IPS-15b (cell line): ENCODE measurements around the gene CUEDC2.
A peak's percentile ranks its signal among the peaks of the same experiment; 100 is the strongest.

Experiments used
- H3K27me3 ChIP-seq: one replicate; pipeline ENCODE4 v1.6.1; 2013; ENCODE audit warnings: low read length; ENCODE audit not compliant: control insufficient read depth, insufficient read depth
- H3K36me3 ChIP-seq: one replicate; pipeline ENCODE4 v1.6.1; 2013; ENCODE audit warnings: low read length; ENCODE audit not compliant: control insufficient read depth, insufficient read depth
- H3K4me1 ChIP-seq: one replicate; pipeline ENCODE4 v1.6.1; 2013; ENCODE audit warnings: mild to moderate bottlenecking, low read length; ENCODE audit not compliant: control insufficient read depth, insufficient read depth
- H3K4me3 ChIP-seq: one replicate; pipeline ENCODE4 v1.5.1; 2013; ENCODE audit warnings: low read depth, low read length
- H3K9ac ChIP-seq: one replicate; pipeline ENCODE4 v1.6.1; 2013; ENCODE audit warnings: low read depth, mild to moderate bottlenecking, low read length
- H3K9me3 ChIP-seq: one replicate; pipeline ENCODE4 v1.6.1; 2013; ENCODE audit warnings: mild to moderate bottlenecking, low read length; ENCODE audit not compliant: control insufficient read depth, insufficient read depth

Gene CUEDC2, protein sequence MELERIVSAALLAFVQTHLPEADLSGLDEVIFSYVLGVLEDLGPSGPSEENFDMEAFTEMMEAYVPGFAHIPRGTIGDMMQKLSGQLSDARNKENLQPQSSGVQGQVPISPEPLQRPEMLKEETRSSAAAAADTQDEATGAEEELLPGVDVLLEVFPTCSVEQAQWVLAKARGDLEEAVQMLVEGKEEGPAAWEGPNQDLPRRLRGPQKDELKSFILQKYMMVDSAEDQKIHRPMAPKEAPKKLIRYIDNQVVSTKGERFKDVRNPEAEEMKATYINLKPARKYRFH

GRCh38 chr10:102432162-102432950 is at the start of gene CUEDC2:
CUEDC2 (minus strand) TSS chr10:102432574; CDS start chr10:102425188, 7,386 bp downstream.
- H3K27me3 ChIP-seq: peaks cover 38% of the 10 kb centered on the region
- no peaks in the 10 kb centered on the region for H3K36me3 ChIP-seq
- H3K4me3 ChIP-seq: peak within 1 kb of the TSS; percentile 90
- H3K9ac ChIP-seq: peak within 1 kb of the TSS; percentile 74
- no peaks in the 10 kb centered on the region for H3K9me3 ChIP-seq
- peaks cover 5% of the 10 kb centered on the region for H3K4me1 ChIP-seq

DNA sequence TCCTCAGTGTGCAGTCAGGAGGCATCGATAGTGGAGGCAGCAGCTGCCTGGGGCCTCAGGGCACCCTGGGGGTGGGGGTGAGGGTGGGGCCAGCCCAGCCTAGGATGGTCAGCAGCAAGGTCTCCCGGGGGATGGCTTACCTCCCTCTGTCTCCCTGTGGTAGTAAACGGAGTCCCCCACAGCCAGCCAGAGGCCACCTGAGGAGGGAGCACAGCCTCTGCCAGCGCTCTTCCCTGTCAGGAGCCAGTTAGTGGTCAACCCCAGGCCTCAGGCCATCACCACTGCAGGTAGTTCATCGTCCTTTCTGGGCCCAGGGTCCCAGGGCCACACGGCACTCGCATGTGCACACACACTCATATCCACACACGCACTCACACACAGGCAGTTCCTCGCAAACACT is 48.0 kb upstream of the CUEDC2 start:
- H3K36me3 ChIP-seq: peaks cover 42% of the 10 kb centered on the region
- H3K9ac ChIP-seq: no peak overlapping the region

DNA sequence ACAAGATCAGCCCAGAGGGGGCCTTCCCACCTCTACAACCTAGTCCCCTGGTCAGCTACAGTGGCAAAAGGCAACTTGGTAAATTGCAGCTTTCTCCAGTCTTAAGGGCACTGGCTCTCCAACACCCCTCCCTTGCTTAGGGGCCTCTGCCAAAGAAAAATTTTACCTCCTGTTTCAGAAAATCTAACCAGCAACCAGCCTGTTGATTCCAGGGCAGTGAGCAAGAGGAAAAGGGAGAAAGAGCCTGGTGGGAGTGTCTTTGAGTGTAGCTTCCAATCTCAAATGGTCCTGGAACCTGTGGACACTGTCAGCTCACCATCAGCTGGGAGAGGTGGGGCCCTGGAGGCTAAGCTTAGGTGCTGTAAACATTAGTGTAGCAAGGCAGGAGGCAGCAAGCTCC is 47.3 kb upstream of the CUEDC2 start:
- Histone ChIP-seq H3K4me1 (no peaks in the 10 kb centered on the region), H3K4me3 (no peak overlapping the region), H3K27me3 (no peaks in the 10 kb centered on the region), H3K9me3 (no peaks in the 10 kb centered on the region), H3K36me3 (peaks cover 38% of the 10 kb centered on the region), H3K9ac (no peak overlapping the region)

More for the DNA sequence above, 48.0 kb upstream of the CUEDC2 start:
- H3K4me3 ChIP-seq: no peak overlapping the region
- no peaks in the 10 kb centered on the region for H3K9me3 ChIP-seq
- H3K4me1 ChIP-seq: no peaks in the 10 kb centered on the region
- H3K27me3 ChIP-seq: no peaks in the 10 kb centered on the region

DNA sequence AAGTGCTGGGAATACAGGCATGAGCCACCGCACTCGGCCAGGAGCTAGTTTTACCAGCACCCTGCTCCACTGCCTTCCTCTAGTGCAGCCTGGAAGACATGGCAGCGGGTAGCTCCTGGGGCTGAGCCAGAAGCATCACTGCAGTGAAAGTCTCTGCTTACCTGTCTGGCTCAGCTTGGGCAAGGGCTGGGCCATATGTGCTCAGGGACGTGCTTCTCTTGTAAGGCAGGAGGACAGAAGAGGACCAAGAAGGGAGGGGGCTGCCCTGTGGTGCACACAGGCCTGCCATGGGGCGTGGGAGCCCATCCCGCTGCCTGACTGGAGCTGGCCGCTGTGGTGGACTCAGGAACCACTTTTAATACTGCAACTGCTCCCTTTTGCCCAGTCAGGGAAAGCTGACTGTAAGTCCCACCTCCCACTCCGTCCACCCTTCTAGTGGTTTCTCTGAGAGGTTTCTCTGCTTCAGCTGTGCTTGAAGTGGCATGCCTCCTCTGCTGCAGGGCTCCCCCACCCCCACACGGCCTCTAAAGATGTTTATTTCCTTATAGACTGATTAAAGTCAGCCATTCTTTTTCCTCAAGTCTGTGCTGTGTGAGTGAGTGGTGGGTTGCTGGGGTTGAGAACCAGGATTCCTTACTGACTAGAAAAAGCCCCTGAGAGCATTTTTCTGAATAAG is 44.2 kb upstream of the CUEDC2 start:
- Histone ChIP-seq H3K36me3 (peaks cover 25% of the 10 kb centered on the region), H3K4me1 (no peaks in the 10 kb centered on the region), H3K4me3 (no peak overlapping the region), H3K9me3 (no peaks in the 10 kb centered on the region), H3K9ac (no peak overlapping the region), H3K27me3 (no peaks in the 10 kb centered on the region)

DNA sequence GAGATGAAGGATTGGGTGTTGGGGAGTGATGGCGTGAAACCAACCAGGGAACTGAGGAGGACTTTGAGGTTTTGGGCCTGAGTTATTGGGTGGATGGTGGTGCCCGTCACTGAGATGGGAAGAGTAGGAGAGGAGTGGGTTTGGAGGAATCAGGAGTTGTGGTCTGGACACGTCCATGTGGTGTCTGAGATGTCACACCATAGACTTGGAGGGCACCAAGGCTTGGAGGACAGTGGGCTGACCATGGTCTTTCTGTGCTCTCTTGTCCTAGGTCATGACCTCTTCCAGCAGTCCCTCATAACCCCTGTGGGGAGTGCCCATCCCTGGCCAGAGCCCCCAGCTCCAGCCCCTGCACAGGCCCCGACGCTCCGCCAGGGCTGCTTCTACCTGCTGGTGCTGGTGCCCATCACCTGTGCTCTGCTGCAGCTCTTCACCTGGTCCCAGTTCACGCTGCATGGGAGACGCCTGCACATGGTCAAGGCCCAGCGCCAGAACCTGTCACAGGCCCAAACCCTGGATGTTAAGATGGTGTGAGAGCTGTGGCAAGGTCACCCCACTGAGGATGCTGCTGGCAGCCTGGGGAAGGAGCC is 43.2 kb upstream of the CUEDC2 start:
- H3K4me3 ChIP-seq: no peak overlapping the region
- H3K36me3 ChIP-seq: peaks cover 21% of the 10 kb centered on the region
- no peaks in the 10 kb centered on the region for H3K4me1 ChIP-seq
- H3K9me3 ChIP-seq: no peaks in the 10 kb centered on the region
- no peaks in the 10 kb centered on the region for H3K27me3 ChIP-seq
- no peak overlapping the region for H3K9ac ChIP-seq

GRCh38 chr10:102473445-102474331 is 41.3 kb upstream of the CUEDC2 start:
- Histone ChIP-seq H3K4me1 (no peaks in the 10 kb centered on the region), H3K36me3 (peaks cover 22% of the 10 kb centered on the region), H3K27me3 (no peaks in the 10 kb centered on the region), H3K9ac (no peak overlapping the region), H3K4me3 (no peak overlapping the region), H3K9me3 (no peaks in the 10 kb centered on the region)

DNA sequence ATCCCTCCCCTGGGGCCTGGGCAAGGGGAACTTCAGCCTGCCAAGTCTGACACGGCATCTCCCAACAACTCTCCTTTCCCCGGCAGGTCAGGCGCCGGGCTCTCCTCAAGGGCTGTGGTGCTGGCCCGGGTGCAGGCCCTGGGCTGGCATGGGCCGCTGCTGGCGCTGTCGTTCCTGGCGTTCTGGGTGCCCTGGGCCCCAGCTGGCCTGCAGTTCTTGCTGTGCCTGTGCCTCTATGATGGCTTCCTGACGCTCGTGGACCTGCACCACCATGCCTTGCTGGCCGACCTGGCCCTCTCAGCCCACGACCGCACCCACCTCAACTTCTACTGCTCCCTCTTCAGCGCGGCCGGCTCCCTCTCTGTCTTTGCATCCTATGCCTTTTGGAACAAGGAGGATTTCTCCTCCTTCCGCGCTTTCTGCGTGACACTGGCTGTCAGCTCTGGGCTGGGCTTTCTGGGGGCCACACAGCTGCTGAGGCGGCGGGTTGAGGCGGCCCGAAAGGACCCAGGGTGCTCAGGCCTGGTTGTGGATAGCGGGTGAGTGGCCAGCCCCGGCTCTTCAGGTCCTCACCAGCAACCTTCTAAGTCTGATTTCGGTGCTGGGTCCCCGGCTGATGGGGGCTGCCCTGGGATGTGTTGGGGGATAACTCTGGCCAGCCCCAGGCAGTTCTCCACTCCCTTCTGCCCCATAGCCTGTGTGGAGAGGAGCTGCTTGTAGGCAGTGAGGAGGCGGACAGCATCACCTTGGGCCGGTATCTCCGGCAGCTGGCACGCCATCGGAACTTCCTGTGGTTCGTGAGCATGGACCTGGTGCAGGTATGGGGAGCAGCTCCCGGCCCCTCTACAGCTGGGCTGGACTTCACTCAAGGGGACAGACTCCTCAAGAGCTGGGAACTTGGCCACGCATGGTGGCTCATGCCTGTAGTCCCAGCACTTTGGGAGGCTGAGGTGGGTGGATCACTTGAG is 38.5 kb upstream of the CUEDC2 start:
- no peaks in the 10 kb centered on the region for H3K27me3 ChIP-seq
- H3K9me3 ChIP-seq: no peaks in the 10 kb centered on the region
- H3K4me3 ChIP-seq: no peak overlapping the region
- peaks cover 25% of the 10 kb centered on the region for H3K36me3 ChIP-seq
- H3K4me1 ChIP-seq: no peaks in the 10 kb centered on the region
- no peak overlapping the region for H3K9ac ChIP-seq

DNA sequence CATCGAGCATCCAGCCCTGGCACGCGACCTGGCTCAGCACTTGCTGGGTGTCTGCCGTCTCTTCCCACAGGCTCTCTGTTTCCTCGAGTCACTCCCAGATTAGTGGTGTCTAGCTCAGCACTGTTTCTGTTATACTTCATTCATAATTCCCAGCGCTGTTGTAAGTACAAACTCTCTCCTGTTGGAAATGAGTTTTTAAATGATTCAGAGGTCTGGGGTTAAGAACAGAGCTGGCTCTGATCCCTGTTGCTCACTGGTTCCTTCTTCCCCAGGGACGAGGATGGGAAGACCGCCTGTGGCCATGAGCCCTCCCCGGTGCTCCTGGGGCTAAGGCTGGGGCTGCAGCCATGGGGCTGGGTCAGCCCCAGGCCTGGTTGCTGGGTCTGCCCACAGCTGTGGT is 36.3 kb upstream of the CUEDC2 start:
- Histone ChIP-seq H3K9me3 (no peaks in the 10 kb centered on the region), H3K4me3 (no peak overlapping the region), H3K9ac (no peak overlapping the region), H3K27me3 (no peaks in the 10 kb centered on the region), H3K4me1 (no peaks in the 10 kb centered on the region), H3K36me3 (peaks cover 17% of the 10 kb centered on the region)

DNA sequence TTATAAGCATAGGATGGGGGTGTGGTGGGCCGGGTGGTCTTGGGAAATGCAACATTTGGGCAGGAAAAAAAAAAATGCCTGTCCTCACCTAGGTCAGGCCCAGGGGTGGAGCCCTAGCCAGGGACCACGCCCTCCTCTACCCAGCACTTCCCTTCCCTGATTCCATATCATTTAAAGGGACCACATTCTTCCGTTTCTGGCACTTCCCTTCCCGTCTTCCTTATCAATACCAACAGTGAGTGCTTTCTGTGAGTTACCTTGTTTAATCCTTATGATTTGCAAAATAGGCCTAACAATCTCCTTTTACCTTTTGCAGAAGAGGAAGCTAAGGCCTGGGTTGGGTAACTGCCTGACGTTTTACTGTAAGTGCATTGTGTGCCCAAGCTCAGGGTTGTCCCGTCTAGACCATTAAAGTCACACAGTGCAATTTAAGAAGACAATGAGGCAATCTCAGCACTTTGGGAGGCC is 35.6 kb upstream of the CUEDC2 start:
- H3K9ac ChIP-seq: no peak overlapping the region
- H3K27me3 ChIP-seq: no peaks in the 10 kb centered on the region
- no peaks in the 10 kb centered on the region for H3K9me3 ChIP-seq
- H3K4me3 ChIP-seq: no peak overlapping the region
- peaks cover 14% of the 10 kb centered on the region for H3K36me3 ChIP-seq
- no peaks in the 10 kb centered on the region for H3K4me1 ChIP-seq

- Histone ChIP-seq H3K9me3 (no peaks in the 10 kb centered on the region), H3K4me1 (peaks cover 2% of the 10 kb centered on the region), H3K36me3 (peaks cover 14% of the 10 kb centered on the region), H3K4me3 (no peak overlapping the region), H3K9ac (no peak overlapping the region), H3K27me3 (no peaks in the 10 kb centered on the region)
Measured at GRCh38 chr10:102467318-102467717, 34.9 kb upstream of the CUEDC2 start.
